Activated effector memory CD4-positive, alpha-beta T cell treated with anti-CD3 and anti-CD28 coated beads, Interleukin-2, amount 50 U/mL, for 16 hours (primary cell): ENCODE results near the gene CELA2B.
"Not testable (repeated sequence)": the region's sequence is repeated elsewhere in the genome, so short reads cannot be mapped to it uniquely, and the experiment has no call there.

Experiments used
- DNase-seq: peaks from one replicate; pipeline ENCODE4 v3.0.0-alpha.2; 2020

Gene CELA2B

GRCh38 chr1:15445390-15446122 lies 30.3 kb upstream of the CELA2B start:
- DNase-seq = no peak

DNA sequence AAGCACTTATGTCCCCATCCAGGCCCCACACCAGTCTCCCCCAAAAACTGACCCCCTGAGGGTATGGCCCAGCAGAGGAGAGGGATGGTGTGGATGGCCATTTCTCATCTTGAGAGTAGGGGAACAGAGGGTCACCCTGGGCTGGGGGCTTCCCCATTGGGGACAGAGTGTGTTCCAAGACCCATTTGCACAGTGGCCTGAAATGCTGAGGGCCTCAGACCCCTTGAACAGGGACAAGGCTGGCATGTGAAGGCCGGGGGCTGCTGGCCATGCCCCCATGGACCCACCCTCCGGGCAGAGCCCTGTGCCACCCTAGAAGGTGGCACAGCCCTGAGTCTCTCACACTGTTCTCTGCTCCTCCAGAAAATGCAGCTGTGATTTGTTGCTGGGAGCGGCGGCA lies 29.7 kb upstream of the CELA2B start:
- DNase-seq = no peak

DNA sequence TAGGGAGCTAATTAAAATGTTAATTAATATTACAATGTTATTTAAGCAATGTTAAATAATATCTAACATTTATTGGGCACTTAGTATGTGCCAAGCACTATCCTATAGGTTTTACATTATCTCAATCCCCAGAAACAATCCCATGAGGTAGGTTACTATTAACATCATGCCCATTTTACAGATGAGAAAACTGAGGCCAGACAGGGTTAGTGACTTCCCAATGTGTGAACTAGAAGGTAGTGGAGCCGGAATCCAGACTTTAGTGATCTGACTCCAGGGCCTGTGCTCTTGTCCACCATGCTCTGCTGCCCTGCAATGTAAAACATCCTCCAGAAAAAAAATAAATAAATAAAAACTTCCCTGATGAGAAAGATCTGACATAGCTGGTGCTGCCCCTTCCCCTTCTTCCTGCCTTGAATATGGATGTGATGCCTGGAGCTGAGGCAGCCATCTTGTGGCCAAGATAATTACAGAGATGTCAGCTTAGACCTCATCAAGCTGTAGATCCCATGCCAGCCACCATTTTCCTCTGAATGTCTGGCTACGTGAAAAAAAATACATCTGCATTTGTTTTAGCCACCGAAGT lies 26.9 kb upstream of the CELA2B start:
- no peak for DNase-seq

- DNase-seq = no peak
These were observed 26.3 kb upstream of the CELA2B start for GRCh38 chr1:15449567-15449966.

- DNase-seq = no peak
These were observed 24.7 kb upstream of the CELA2B start for GRCh38 chr1:15451014-15451722.

DNA sequence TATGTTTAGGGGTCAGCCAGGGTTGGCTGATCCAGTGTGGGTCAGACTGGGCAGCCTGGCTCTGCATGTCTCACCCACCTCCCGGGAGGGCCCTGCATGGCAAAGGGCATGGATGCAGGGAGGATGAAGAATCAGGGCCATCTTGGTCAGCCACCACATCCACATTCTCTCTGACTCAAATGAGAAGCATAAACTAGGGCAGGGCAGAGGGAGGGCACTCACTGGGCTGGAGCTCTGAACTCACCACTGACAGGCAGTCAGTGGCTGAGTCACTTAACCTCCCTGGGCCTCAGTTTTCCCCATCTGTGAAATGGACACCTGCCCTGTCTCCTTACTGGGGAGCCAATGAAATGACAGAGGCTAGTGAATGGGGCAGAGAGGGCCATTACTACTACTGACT lies 23.7 kb upstream of the CELA2B start:
- no peak for DNase-seq

GRCh38 chr1:15452866-15453571 lies 22.9 kb upstream of the CELA2B start:
- DNase-seq = no peak

DNA sequence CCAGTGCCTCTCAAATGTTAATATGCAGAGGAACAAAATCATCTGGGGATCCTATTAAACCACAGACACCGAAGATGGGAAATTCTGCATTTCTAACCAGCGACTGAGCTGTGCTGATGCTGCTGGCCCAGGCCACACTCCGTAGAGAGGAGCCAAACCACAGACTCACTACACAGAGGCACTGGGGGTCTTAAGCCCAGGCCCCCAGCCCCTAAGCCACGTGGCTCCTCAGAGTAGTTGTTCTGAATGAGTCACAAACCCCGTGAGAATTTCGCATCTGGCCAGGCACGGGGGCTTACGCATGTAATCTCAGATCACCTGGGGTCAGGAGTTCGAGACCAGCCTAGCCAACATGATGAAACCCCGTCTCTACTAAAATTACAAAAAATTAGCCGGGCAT lies 22.2 kb upstream of the CELA2B start:
- no peak for DNase-seq

DNA sequence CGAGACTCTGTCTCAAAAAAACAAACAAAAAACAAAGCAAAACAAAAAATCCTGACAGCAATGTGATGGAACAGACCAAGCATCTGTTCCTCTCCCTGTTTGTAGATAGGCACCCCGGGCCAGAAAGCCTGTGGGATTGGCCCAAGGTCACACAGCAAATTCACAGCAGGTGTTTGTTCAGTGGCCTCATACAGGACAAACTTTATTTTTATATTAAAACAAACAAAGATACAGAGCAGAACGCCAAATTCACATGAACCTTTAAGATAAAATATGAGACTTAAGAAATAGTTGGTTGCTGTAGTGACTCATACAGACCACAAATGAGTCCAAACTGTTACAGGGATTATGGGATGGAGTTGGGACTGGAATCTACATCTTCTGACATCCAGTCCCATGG lies 21.6 kb upstream of the CELA2B start:
- no peak for DNase-seq

DNA sequence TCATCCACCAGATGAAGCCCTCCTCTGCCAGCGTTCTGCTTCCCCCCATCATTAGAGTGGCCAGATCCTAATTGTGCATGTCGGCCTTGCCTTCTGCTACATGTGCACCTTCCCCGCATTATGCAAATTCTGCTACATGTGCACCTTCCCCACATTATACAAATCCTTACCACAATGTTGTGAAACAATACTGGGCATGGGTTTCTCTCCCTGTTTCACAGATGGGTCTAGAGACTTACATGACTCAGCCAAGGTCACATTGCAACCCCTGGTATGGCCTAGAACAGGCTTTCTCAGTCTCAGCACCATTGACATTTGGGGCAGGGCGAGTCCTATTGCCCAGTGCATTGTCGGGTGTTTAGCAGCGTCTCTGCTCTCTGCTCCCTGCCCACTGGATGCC lies 20.4 kb upstream of the CELA2B start:
- no peak for DNase-seq

DNA sequence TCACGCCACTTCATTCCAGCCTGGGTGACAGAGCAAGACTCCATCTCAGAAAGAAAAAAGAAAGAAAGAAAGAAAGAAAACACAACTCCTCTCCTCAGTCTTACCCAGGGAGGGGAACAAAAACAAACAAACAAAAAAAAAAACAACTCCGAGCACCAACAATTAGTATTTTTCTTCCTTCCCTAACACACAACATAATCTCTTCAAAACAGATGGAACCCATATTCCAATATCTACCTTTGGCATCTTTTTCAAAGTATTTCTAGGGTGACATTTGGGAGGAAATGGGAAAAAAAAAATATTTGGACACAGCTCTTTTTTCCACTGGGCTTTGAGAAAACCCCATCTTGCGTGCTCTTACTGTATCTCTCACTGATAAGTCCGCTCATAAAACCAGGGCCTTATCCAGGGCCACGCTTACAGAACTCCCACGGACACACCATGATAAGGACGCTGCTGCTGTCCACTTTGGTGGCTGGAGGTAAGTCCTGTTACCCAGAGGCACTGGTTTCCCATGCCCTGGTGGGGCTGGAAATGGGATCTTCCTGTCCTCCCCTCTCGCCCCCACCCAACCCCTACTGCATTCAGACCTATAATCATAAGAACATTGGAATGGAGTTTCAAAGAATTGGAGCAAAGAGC lies 19.5 kb upstream of the CELA2B start, which contains the start of gene CELA2A:
CELA2A (plus strand) TSS at position 420 of the 642 bp plus-strand sequence; CDS start at position 442, 22 bp downstream.
- DNase-seq = no peak

- DNase-seq = no peak
These were observed 18.3 kb upstream of the CELA2B start for GRCh38 chr1:15457585-15457984.

DNA sequence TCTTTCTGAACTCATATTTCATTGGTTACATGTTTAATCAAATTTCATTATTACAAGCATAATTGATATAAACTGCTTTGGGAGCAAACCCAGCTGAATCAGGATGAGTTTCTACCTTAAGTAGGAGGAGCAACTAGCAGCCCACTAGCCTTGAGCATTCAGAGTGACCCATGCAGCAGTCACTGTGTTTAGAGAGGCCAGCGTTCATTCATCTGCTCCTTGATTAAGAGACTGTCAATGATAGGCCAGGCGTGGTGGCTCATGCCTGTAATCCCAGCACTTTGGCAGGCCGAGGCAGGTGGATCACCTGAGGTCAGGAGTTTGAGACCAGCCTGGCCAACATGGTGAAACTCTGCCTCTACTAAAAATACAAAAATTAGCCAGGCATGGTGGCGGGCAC lies 17.5 kb upstream of the CELA2B start:
- DNase-seq = not testable (repeated sequence)

GRCh38 chr1:15459771-15460707 lies 15.9 kb upstream of the CELA2B start:
- DNase-seq = no peak

GRCh38 chr1:15460708-15461095 lies 15.2 kb upstream of the CELA2B start:
- no peak for DNase-seq

DNA sequence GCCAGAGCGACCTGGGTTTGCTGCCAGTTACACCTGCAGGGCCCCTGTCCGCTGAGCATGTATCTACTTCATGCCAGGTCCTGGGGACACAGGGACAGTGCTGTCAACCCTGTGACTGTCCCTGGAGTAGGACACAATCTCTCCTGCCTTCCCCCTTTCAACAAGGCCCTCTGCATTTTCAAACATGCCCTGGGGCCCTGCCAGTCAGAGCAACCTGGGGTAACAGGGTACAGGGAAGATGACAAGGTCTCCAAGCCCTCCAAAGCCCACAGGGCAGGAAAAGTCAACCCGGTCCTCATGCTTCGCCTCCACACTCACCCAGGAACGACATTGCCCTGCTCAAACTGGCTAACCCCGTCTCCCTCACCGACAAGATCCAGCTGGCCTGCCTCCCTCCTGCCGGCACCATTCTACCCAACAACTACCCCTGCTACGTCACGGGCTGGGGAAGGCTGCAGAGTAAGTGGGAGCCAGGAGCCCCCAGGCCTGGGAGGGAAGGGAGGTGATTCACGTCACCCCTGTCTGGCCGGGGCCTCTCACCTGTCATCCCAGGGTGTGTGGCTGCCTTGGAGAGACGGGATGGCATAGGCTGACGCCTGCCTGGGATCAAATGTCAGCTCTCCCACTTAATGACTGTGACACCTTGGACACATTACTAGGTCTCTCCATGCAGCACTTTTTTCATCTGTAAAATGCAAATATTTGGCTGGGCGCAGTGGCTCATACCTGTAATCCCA lies 12.7 kb upstream of the CELA2B start:
- DNase-seq = not testable (repeated sequence)

DNA sequence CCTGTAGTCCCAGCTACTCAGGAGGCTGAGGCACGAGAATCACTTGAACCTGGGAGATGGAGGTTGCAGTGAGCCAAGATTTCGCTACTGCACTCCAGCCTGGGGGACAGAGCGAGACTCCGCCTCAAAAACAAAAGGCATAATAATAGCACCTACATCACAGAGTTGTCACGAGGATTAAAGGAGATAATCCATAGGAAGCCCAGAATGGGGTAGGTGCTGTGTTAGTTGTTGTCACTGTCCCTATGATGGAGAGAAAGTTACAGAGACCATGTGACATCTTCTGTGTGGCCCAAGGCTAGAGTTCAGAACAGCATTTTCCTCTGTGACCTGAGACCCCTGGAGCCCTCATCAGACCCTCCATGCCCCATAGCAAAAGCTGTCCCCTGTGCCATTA lies 12.0 kb upstream of the CELA2B start:
- DNase-seq = not testable (repeated sequence)

DNA sequence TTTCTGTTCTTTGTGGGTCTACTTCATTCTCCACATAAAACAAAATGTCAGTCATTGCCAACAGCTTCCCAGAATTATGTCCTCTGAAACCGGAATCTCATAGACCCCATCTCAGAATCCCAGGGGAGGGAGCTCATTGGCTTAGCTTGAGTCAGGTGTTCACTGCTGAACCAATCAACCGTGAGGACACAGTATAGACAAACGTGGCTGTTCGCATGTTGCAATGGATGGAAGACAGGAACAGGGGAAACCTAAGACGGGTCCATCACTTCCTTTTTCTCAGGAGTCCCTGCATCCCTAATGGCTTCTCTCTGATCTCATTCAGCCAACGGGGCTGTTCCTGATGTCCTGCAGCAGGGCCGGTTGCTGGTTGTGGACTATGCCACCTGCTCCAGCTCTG lies 10.2 kb upstream of the CELA2B start:
- DNase-seq = no peak

GRCh38 chr1:15466955-15467625 lies 8.8 kb upstream of the CELA2B start:
- DNase-seq = not testable (repeated sequence)

DNA sequence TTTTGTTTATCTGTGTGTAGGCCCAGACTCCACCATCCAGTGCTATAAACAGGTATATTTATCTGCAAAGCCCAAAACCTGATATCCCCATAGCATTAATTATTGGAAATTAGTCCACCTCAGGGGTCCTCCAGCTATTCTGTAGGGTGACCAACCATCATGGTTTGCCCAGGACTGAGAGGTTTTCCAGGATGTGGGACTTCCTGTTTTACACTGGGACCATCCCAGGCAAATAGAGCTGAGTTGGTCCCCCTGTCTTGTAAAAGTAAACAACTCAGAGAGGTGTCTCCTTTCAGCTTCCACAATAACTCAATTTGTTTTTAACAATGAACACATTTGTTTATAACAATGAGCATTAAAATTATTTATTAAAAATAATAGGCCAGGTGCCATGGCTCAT lies 7.8 kb upstream of the CELA2B start:
- DNase-seq = no peak
